Peyer's patch (tissue), 4 donors: ENCODE results near the gene MARCHF10.

Experiments
- POLR2A ChIP-seq, 2 donors: fragments of 450-650 bp; IDR thresholded peaks; one replicate each; pipeline ENCODE4 v1.5.1; 2017; ENCODE audit warnings: antibody characterized with exemption in 2 of 2, mild to moderate bottlenecking in 2 of 2, moderate library complexity in 2 of 2
- TF ChIP-seq, protein P1 (sequence below), 6 experiments: fragments of 450-650 bp in 4 of 6; fragments of 200-600 bp in 2 of 6; sonication (generic) in 1 of 6; IDR thresholded peaks; one replicate each; pipeline ENCODE4 v1.5.1; 2017 to 2019; ENCODE audit warnings: antibody characterized with exemption in 6 of 6, mild to moderate bottlenecking in 3 of 6, moderate library complexity in 1 of 6

DNA sequence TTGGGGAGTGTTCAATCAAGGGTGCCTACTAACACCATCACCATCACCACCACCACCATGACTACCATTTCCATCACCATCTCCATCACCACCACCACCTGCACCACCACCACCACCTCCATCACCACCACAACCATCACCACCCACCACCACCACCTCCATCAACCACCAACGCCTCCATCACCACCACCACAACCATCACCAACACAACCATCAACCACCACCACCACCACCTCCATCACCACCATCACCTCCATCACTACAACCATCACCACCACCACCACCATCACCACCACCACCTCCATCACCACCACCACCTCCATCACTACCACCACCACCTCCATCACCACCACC, 15.7 kb downstream of the MARCHF10 start:
- TF ChIP-seq, protein P1, sequence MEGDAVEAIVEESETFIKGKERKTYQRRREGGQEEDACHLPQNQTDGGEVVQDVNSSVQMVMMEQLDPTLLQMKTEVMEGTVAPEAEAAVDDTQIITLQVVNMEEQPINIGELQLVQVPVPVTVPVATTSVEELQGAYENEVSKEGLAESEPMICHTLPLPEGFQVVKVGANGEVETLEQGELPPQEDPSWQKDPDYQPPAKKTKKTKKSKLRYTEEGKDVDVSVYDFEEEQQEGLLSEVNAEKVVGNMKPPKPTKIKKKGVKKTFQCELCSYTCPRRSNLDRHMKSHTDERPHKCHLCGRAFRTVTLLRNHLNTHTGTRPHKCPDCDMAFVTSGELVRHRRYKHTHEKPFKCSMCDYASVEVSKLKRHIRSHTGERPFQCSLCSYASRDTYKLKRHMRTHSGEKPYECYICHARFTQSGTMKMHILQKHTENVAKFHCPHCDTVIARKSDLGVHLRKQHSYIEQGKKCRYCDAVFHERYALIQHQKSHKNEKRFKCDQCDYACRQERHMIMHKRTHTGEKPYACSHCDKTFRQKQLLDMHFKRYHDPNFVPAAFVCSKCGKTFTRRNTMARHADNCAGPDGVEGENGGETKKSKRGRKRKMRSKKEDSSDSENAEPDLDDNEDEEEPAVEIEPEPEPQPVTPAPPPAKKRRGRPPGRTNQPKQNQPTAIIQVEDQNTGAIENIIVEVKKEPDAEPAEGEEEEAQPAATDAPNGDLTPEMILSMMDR (IDR thresholded peaks at IDR 0.05), result no peak
- no peak for TF ChIP-seq POLR2A (IDR thresholded peaks at IDR 0.05)
